NCI-H146 (cell line): ENCODE measurements around the gene CERKL.
A peak's percentile ranks its signal among the peaks of the same experiment; 100 is the strongest.

Experiments
- DNase-seq: peaks from one replicate; lab custom pipeline; 2025; lab: John Stamatoyannopoulos, UW

CERKL gene

GRCh38 chr2:181678861-181679543, 22.1 kb upstream of the CERKL start:
- no peak for DNase-seq

GRCh38 chr2:181677912-181678586, 21.1 kb upstream of the CERKL start:
- DNase-seq: no peak

GRCh38 chr2:181675254-181675653, 18.3 kb upstream of the CERKL start:
- peak; percentile 26 for DNase-seq

GRCh38 chr2:181674461-181674860, 17.6 kb upstream of the CERKL start:
- peak; percentile 3 for DNase-seq

- peak; percentile 85 for DNase-seq
Observed at GRCh38 chr2:181673173-181673572, 16.3 kb upstream of the CERKL start.

- DNase-seq: no peak
Observed at GRCh38 chr2:181672255-181673008, 15.5 kb upstream of the CERKL start.

GRCh38 chr2:181670632-181671031, 13.7 kb upstream of the CERKL start:
- DNase-seq: no peak

GRCh38 chr2:181667234-181667633, 10.3 kb upstream of the CERKL start:
- DNase-seq: no peak

- no peak for DNase-seq
Observed at GRCh38 chr2:181662287-181662686, 5.4 kb upstream of the CERKL start.

GRCh38 chr2:181660181-181660580, 3.3 kb upstream of the CERKL start:
- peak; percentile 86 for DNase-seq

GRCh38 chr2:181658444-181658843, 1.5 kb upstream of the CERKL start:
- DNase-seq: peak; percentile 90

- DNase-seq: peak; percentile 50
Observed at GRCh38 chr2:181657379-181657778, 474 bp upstream of the CERKL start.

- no peak for DNase-seq
Observed at GRCh38 chr2:181655519-181655918, 1.4 kb downstream of the CERKL start.

- no peak for DNase-seq
Observed at GRCh38 chr2:181649436-181649979, 7.4 kb downstream of the CERKL start.

- DNase-seq: no peak
Observed at GRCh38 chr2:181648478-181649155, 8.3 kb downstream of the CERKL start.

- DNase-seq: no peak
Observed at GRCh38 chr2:181646415-181646987, 10.4 kb downstream of the CERKL start.

- no peak for DNase-seq
Observed at GRCh38 chr2:181643151-181643550, 13.8 kb downstream of the CERKL start.

- DNase-seq: no peak
Observed at GRCh38 chr2:181642086-181642485, 14.8 kb downstream of the CERKL start.

GRCh38 chr2:181639686-181640085, 17.2 kb downstream of the CERKL start:
- no peak for DNase-seq

- no peak for DNase-seq
Observed at GRCh38 chr2:181632733-181633401, 24.0 kb downstream of the CERKL start.
